HEK293 (cell line): ENCODE measurements around the gene ELOVL5.

Experiments used
- CTCF ChIA-PET: fragments of 350-600 bp; formaldehyde crosslinking; extraction: SDS; loops from one replicate; lab custom pipeline; 2021; ENCODE audit warnings: antibody characterized with exemption; lab: Yijun Ruan, JAX
- POLR2A ChIA-PET: fragments of 300-600 bp; formaldehyde crosslinking; extraction: SDS; loops from one replicate; lab custom pipeline; 2020; ENCODE audit warnings: antibody characterized with exemption, inconsistent platforms; lab: Yijun Ruan, JAX
- H3K27ac ChIP-seq: fragments of 200-500 bp; sonication (Bioruptor generic); 2 replicates; pipeline ENCODE4 v1.5.1; 2014; ENCODE audit warnings: low read depth, low read length, control low read depth, inconsistent platforms; ENCODE audit errors: extremely low read depth
- H3K36me3 ChIP-seq, 2 experiments: fragments of 200-500 bp in 1 of 2; sonication (Bioruptor generic) in 1 of 2; 1 replicate in 1 of 2; 2 replicates in 1 of 2; pipeline ENCODE4 v1.5.1; 2014 to 2017; ENCODE audit warnings: inconsistent platforms in 2 of 2, low read length in 2 of 2; ENCODE audit not compliant: control insufficient read depth in 2 of 2, insufficient read depth in 1 of 2
- H3K4me1 ChIP-seq: fragments of 200-500 bp; sonication (Bioruptor generic); 2 replicates; pipeline ENCODE4 v1.5.1; 2014; ENCODE audit warnings: mild to moderate bottlenecking, low read length, inconsistent platforms; ENCODE audit not compliant: control insufficient read depth, insufficient read depth
- H3K4me3 ChIP-seq: 2 replicates; pipeline ENCODE4 v1.5.1; 2011; ENCODE audit warnings: low read depth, mild to moderate bottlenecking, control low read depth, low read length, moderate library complexity
- H3K9me3 ChIP-seq: fragments of 200-500 bp; sonication (Bioruptor generic); 2 replicates; pipeline ENCODE4 v1.5.1; 2014; ENCODE audit warnings: low read depth, low read length, inconsistent platforms; ENCODE audit not compliant: control insufficient read depth, insufficient read depth
- HOXD13 ChIP-seq: sonication (generic); formaldehyde crosslinking; IDR thresholded peaks from 2 replicates; pipeline ENCODE4 v1.8.0; 2022; ENCODE audit warnings: missing genetic modification reagents, borderline replicate concordance
- PRDM10 ChIP-seq: fragments of 450-650 bp; formaldehyde crosslinking; IDR thresholded peaks from 2 replicates; pipeline ENCODE4 v1.5.1; 2016; ENCODE audit warnings: missing biosample characterization, missing genetic modification characterization
- RBAK ChIP-seq: fragments of 450-650 bp; formaldehyde crosslinking; IDR thresholded peaks from 2 replicates; pipeline ENCODE4 v1.5.1; 2016; ENCODE audit warnings: missing biosample characterization, missing genetic modification characterization
- WT1 ChIP-seq: fragments of 450-650 bp; formaldehyde crosslinking; IDR thresholded peaks from 2 replicates; pipeline ENCODE4 v1.5.1; 2016; ENCODE audit warnings: missing biosample characterization, missing genetic modification characterization
- ZBTB49 ChIP-seq: fragments of 450-650 bp; formaldehyde crosslinking; IDR thresholded peaks from 2 replicates; pipeline ENCODE4 v1.5.1; 2016; ENCODE audit warnings: missing biosample characterization, missing genetic modification characterization, low read depth
- ZBTB7A ChIP-seq: fragments of 450-650 bp; formaldehyde crosslinking; IDR thresholded peaks from 2 replicates; pipeline ENCODE4 v1.5.1; 2016; ENCODE audit warnings: low read depth, missing biosample characterization, missing genetic modification characterization
- ZNF138 ChIP-seq: fragments of 450-650 bp; formaldehyde crosslinking; IDR thresholded peaks from 2 replicates; pipeline ENCODE4 v1.5.1; 2016; ENCODE audit warnings: missing biosample characterization, missing genetic modification characterization, borderline replicate concordance
- ZNF140 ChIP-seq: fragments of 450-650 bp; formaldehyde crosslinking; IDR thresholded peaks from 2 replicates; pipeline ENCODE4 v1.5.1; 2016; ENCODE audit warnings: missing biosample characterization, missing genetic modification characterization
- ZNF23 ChIP-seq: fragments of 450-650 bp; formaldehyde crosslinking; IDR thresholded peaks from 2 replicates; pipeline ENCODE4 v1.5.1; 2016; ENCODE audit warnings: missing biosample characterization, missing genetic modification characterization, borderline replicate concordance
- ZNF292 ChIP-seq: fragments of 450-650 bp; formaldehyde crosslinking; IDR thresholded peaks from 2 replicates; pipeline ENCODE4 v1.5.1; 2016; ENCODE audit warnings: low read depth, missing biosample characterization, missing genetic modification characterization, borderline replicate concordance
- ZNF426 ChIP-seq: fragments of 450-650 bp; formaldehyde crosslinking; IDR thresholded peaks from 2 replicates; pipeline ENCODE4 v1.5.1; 2017; ENCODE audit warnings: missing biosample characterization, missing genetic modification characterization, mild to moderate bottlenecking, inconsistent platforms, moderate library complexity
- ZNF510 ChIP-seq: fragments of 450-650 bp; formaldehyde crosslinking; IDR thresholded peaks from 2 replicates; pipeline ENCODE4 v1.5.1; 2018; ENCODE audit warnings: mild to moderate bottlenecking, missing genetic modification characterization, missing biosample characterization; ENCODE audit not compliant: insufficient replicate concordance
- ZNF626 ChIP-seq: fragments of 450-650 bp; sonication (Bioruptor Pico); formaldehyde crosslinking; IDR thresholded peaks from 2 replicates; pipeline ENCODE4 v1.5.1; 2018; ENCODE audit warnings: missing biosample characterization, missing genetic modification characterization, inconsistent platforms
- ZNF768 ChIP-seq: fragments of 450-650 bp; formaldehyde crosslinking; IDR thresholded peaks from 2 replicates; pipeline ENCODE4 v1.5.1; 2018; ENCODE audit warnings: missing biosample characterization, mild to moderate bottlenecking, missing genetic modification characterization
- ZNF776 ChIP-seq: fragments of 450-650 bp; formaldehyde crosslinking; IDR thresholded peaks from 2 replicates; pipeline ENCODE4 v1.5.0; 2017; ENCODE audit warnings: missing biosample characterization, missing genetic modification characterization, borderline replicate concordance
- ZNF830 ChIP-seq: fragments of 450-650 bp; IDR thresholded peaks from 2 replicates; pipeline ENCODE4 v1.5.0; 2018; ENCODE audit warnings: missing biosample characterization, missing genetic modification characterization, low read depth, mild to moderate bottlenecking, moderate library complexity
- ZNF843 ChIP-seq: fragments of 450-650 bp; formaldehyde crosslinking; IDR thresholded peaks from 2 replicates; pipeline ENCODE4 v1.5.1; 2016; ENCODE audit warnings: missing biosample characterization, missing genetic modification characterization
- ZSCAN23 ChIP-seq: fragments of 450-650 bp; formaldehyde crosslinking; IDR thresholded peaks from 2 replicates; pipeline ENCODE4 v1.5.1; 2016; ENCODE audit warnings: missing biosample characterization, missing genetic modification characterization
- TF ChIP-seq, protein P1 (sequence below): fragments of 450-650 bp; formaldehyde crosslinking; IDR thresholded peaks from 2 replicates; pipeline ENCODE4 v1.5.1; 2016; ENCODE audit warnings: missing biosample characterization, missing genetic modification characterization
- TF ChIP-seq, protein P2 (sequence below): fragments of 450-650 bp; formaldehyde crosslinking; IDR thresholded peaks from 2 replicates; pipeline ENCODE4 v1.5.1; 2016; ENCODE audit warnings: missing biosample characterization, missing genetic modification characterization
- TF ChIP-seq, protein P3 (sequence below): fragments of 450-650 bp; formaldehyde crosslinking; IDR thresholded peaks from 2 replicates; pipeline ENCODE4 v1.5.1; 2016; ENCODE audit warnings: missing biosample characterization, missing genetic modification characterization

ELOVL5 gene

GRCh38 chr6:53299331-53300005, 49.3 kb downstream of the ELOVL5 start:
- no peak for TF ChIP-seq RBAK (tag by site-specific recombination)
- TF ChIP-seq, protein P1, sequence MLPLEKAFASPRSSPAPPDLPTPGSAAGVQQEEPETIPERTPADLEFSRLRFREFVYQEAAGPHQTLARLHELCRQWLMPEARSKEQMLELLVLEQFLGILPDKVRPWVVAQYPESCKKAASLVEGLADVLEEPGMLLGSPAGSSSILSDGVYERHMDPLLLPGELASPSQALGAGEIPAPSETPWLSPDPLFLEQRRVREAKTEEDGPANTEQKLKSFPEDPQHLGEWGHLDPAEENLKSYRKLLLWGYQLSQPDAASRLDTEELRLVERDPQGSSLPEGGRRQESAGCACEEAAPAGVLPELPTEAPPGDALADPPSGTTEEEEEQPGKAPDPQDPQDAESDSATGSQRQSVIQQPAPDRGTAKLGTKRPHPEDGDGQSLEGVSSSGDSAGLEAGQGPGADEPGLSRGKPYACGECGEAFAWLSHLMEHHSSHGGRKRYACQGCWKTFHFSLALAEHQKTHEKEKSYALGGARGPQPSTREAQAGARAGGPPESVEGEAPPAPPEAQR (tag by site-specific recombination), result no peak
- TF ChIP-seq ZNF140 (tag by site-specific recombination), result no peak
- no peak for TF ChIP-seq ZBTB49 (tag by site-specific recombination)
- TF ChIP-seq ZBTB7A, result no peak
- no peak for TF ChIP-seq ZNF426 (tag by site-specific recombination)
- H3K36me3 ChIP-seq, result no peaks in the 10 kb centered on the region
- ChIA-PET CTCF (interaction anchor here (0.6 kb wide), 1 partner anchor 356 kb away, joined by 4 read pairs; no protein-coding TSS in a partner anchor), POLR2A (no interaction called here)
- H3K4me1 ChIP-seq, result peaks cover 7% of the 10 kb centered on the region
- H3K9me3 ChIP-seq, result no peaks in the 10 kb centered on the region
- H3K4me3 ChIP-seq, result no peak overlapping the region
- no peak overlapping the region for H3K27ac ChIP-seq

DNA sequence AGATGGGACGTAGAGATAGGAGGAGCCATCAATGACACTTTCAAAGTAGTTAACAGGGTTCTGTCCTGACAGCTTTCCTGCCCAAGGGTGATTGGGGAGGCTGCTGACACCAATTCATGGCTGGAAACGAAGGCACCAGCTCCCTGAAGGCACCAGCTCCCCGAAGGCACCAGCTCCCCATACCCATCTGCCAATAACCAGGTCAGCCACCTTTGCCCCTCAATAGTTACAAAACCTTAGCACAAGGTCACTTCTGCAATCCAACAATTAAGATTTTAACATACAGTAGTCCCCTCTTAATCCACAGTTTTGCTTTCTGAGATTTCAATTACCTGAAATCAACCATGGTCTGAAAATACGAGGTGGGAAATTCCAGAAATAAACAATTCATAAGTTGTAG, 51.7 kb downstream of the ELOVL5 start:
- H3K9me3 ChIP-seq, result no peaks in the 10 kb centered on the region
- ChIA-PET CTCF (interaction anchor here (0.6 to 2.4 kb wide), 4 partner anchors 50 to 1014 kb away, joined by 3 to 10 read pairs (median 3); no protein-coding TSS in a partner anchor), POLR2A (no interaction called here)
- H3K4me1 ChIP-seq, result peaks cover under 1% of the 10 kb centered on the region
- no peak for TF ChIP-seq ZSCAN23 (tag by site-specific recombination)
- no peak for TF ChIP-seq HOXD13 (CRISPR knock-in tag)
- TF ChIP-seq, protein P2, sequence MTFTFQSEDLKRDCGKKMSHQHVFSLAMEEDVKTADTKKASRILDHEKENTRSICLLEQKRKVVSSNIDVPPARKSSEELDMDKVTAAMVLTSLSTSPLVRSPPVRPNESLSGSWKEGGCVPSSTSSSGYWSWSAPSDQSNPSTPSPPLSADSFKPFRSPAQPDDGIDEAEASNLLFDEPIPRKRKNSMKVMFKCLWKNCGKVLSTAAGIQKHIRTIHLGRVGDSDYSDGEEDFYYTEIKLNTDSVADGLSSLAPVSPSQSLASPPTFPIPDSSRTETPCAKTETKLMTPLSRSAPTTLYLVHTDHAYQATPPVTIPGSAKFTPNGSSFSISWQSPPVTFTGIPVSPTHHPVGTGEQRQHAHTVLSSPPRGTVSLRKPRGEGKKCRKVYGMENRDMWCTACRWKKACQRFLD, result no peak
- no peak for TF ChIP-seq ZNF776
- TF ChIP-seq ZNF292 (tag by site-specific recombination), result no peak
- TF ChIP-seq, all 188 proteins: peak for 0
- H3K36me3 ChIP-seq, result peaks cover 0 to 4% of the 10 kb centered on the region in 2 experiments; a peak in 1 of 3 replicates
- H3K27ac ChIP-seq, result no peak overlapping the region
- no peak overlapping the region for H3K4me3 ChIP-seq

DNA sequence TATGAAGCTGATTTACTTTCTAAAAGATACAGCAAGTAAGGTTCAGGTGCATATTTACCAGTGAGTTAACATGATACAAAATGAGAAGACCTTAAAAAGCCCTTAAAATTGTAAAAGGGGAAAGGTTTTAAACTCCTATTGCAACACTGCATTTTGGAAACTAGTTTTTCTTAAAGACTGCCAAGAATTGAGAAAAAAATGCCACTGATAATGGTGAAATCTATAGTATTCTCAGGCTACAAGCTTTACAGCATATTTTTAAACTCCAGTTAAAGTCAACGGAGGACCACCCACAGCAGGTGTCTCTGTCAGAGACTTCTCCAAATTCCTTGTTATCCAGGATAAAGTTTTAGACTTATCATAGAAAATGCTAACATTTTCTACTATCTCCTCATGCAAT, 53.6 kb downstream of the ELOVL5 start:
- Histone ChIP-seq H3K36me3 (peaks cover 3 to 16% of the 10 kb centered on the region in 2 experiments; a peak in 1 of 3 replicates), H3K9me3 (no peaks in the 10 kb centered on the region), H3K4me1 (no peaks in the 10 kb centered on the region; the same call in 1 of the 2 replicates), H3K27ac (no peak overlapping the region), H3K4me3 (no peak overlapping the region)
- POLR2A ChIA-PET, result no interaction called here
- CTCF ChIA-PET, result interaction anchor here (0.6 to 2.7 kb wide), 7 partner anchors 15 to 426 kb away, joined by 3 to 21 read pairs (median 5); no protein-coding TSS in a partner anchor
- TF ChIP-seq ZNF138 (tag by site-specific recombination), result no peak
- TF ChIP-seq ZNF768 (tag by site-specific recombination), result no peak
- no peak for TF ChIP-seq ZNF843 (tag by site-specific recombination)
- no peak for TF ChIP-seq PRDM10
- TF ChIP-seq, protein P3, sequence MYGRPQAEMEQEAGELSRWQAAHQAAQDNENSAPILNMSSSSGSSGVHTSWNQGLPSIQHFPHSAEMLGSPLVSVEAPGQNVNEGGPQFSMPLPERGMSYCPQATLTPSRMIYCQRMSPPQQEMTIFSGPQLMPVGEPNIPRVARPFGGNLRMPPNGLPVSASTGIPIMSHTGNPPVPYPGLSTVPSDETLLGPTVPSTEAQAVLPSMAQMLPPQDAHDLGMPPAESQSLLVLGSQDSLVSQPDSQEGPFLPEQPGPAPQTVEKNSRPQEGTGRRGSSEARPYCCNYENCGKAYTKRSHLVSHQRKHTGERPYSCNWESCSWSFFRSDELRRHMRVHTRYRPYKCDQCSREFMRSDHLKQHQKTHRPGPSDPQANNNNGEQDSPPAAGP (tag by site-specific recombination), result no peak
- TF ChIP-seq ZNF626 (tag by site-specific recombination), result no peak
- TF ChIP-seq ZNF23, result no peak
- no peak for TF ChIP-seq WT1 (tag by site-specific recombination)
- no peak for TF ChIP-seq ZNF830 (tag by site-specific recombination)
- TF ChIP-seq ZNF510 (tag by site-specific recombination), result no peak
